Psoas muscle (tissue), 8 donors: Measurements from ENCODE around the gene PLA2G7. TPM values are rescaled to one million over a fixed set of nuclear protein-coding genes. Genes with fewer than 3 reads are reported as not detected.

ENCODE experiments used
- ATAC-seq, 4 donors: fragments of 200-7000 bp; cut with Tn5 transposase; one replicate each; pipeline ENCODE4 v1.9.1; 2020; ENCODE audit warnings: moderate library complexity in 3 of 4, mild to moderate bottlenecking in 2 of 4
- DNase-seq, 2 donors: peaks; one replicate each; pipeline ENCODE4 v3.0.0-alpha.2; 2020
- H3K27ac ChIP-seq: fragments of 200-600 bp; one replicate; pipeline ENCODE4 v1.8.0; 2022
- H3K27me3 ChIP-seq, 3 donors: fragments of 200-600 bp in 1 of 3; one replicate each; pipeline versions ENCODE4 v1.6.1 to v1.8.0; 2013 to 2022; ENCODE audit warnings: low read length in 2 of 3, mild to moderate bottlenecking in 2 of 3, moderate library complexity in 1 of 3; ENCODE audit not compliant: insufficient read depth in 3 of 3
- H3K36me3 ChIP-seq, 2 donors: fragments of 200-600 bp in 1 of 2; one replicate each; pipeline versions ENCODE4 v1.6.1 to v1.8.0; 2013 to 2022; ENCODE audit warnings: low read depth in 1 of 2, mild to moderate bottlenecking in 1 of 2, moderate library complexity in 1 of 2; ENCODE audit not compliant: insufficient read depth in 1 of 2
- H3K4me1 ChIP-seq: fragments of 200-600 bp; one replicate; pipeline ENCODE4 v1.8.0; 2022
- H3K4me3 ChIP-seq: fragments of 200-600 bp; one replicate; pipeline ENCODE4 v1.8.0; 2022; ENCODE audit warnings: mild to moderate bottlenecking
- H3K9me3 ChIP-seq: fragments of 200-600 bp; one replicate; pipeline ENCODE4 v1.8.0; 2022
- WGBS, 3 donors: extraction: QIAGEN DNeasy Blood & Tissue Kit; methylation state at CpG; one replicate each; pipeline versions ENCODE4 v1.1.6 to v1.1.7; 2013; 5-methylcytosine and 5-hydroxymethylcytosine counted together
- intact Hi-C, 2 donors: fragments of 100-400 bp; cut with DNase I; formaldehyde crosslinking; loops; one replicate each; pipeline versions ENCODE4 v1.11.0 to v1.14.2; 2022
- long read RNA-seq, 2 donors: library from polyadenylated mRNA; unstranded; transcript quantifications; one replicate each; pipeline ENCODE4 v2.0.0, GENCODE V29; 2021
- polyA plus RNA-seq, 3 donors: library from polyadenylated mRNA; stranded (reverse); fragments of 200-250 nt; gene quantifications; one replicate each; pipeline ENCODE4 v1.2.3, GENCODE V29; 2013
- total RNA-seq, 4 donors: library from RNA; stranded (reverse); fragmentation: NEBNext Ultra II Directional in 2 of 4; extraction: Animal tissue kit (Norgen Biotek cat#: 25700) in 2 of 4; gene quantifications; one replicate each; pipeline versions ENCODE4 v1.2.1 to v1.2.4, GENCODE V29; 2021 to 2023
- TF ChIP-seq, protein P1 (sequence below): fragments of 200-600 bp; IDR thresholded peaks from one replicate; pipeline ENCODE4 v1.8.0; 2022; ENCODE audit warnings: antibody characterized with exemption
- donor health status: healthy with polysubstance abuse.
- donor health status: DM: no; HTN: no; CAD: no; lungs with moderate emphysema.
- donor health status: Bipolar disorder and iron deficiency.
- donor health status: healthy.
- donor health status: DM: yes; HTN: yes; CAD: no.
- donor health status: DM: no; HTN: no; CAD: no.
- donor health status: DM: no; HTN: no; CAD: no.
- donor health status: DM: yes; HTN: yes; CAD: no.

PLA2G7 gene
- total RNA-seq (under 1 TPM in 2 of 4 donors, not detected in 2; 0.38 to 0.66 TPM), polyA plus RNA-seq (under 1 TPM in 2 of 3 donors, not detected in 1; 0.03 to 0.05 TPM)
- long read RNA-seq, donor 1, result 0 reads
- long read RNA-seq, donor 2, result 0 reads

DNA sequence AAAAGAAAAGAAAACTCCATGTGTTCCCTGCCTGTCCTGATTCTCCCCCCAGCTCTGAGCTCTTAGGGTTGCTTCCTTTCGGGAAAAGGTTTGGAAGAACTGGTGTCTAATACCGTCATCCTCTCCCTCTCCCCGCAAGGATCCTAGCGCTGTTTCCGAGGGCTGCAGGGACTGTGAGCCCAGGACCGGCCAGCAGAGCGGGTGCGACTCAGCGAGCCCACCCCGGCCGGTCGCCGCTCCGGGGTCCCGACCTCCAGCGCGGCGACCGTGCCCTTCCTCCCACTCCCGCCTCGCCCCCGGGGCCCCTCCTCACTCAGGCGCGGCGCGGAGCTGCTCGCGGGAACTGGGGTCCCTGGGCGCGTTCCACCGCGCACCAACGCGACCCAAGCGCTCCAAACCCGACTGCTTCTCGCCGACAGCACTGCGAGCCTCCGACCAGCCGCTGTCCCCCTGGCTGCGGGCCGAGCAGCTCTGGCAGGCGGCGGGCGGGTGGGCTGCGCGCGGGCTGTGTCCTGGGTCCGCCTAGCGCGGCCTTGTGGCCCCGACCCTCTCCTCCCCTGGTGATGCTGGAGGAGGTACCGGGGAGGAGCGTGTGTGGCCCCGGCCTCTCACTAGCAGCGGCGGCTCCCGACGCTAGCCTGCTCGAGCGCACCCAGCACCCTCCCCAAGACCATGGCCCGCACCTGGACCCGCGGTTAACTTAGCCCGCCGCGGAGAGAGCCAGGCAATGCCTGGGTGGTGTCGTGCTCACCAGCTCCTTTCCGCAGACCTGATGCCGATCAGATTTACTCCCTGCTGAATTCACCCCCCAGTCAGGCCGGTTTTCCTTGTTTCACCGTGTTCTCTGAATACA is at the start of gene PLA2G7:
Gene PLA2G7, minus strand, starts transcription at position 509 of the 853 bp plus-strand sequence. CDS start 12,484 bp downstream, outside the sequence.
- TF ChIP-seq, protein P1, sequence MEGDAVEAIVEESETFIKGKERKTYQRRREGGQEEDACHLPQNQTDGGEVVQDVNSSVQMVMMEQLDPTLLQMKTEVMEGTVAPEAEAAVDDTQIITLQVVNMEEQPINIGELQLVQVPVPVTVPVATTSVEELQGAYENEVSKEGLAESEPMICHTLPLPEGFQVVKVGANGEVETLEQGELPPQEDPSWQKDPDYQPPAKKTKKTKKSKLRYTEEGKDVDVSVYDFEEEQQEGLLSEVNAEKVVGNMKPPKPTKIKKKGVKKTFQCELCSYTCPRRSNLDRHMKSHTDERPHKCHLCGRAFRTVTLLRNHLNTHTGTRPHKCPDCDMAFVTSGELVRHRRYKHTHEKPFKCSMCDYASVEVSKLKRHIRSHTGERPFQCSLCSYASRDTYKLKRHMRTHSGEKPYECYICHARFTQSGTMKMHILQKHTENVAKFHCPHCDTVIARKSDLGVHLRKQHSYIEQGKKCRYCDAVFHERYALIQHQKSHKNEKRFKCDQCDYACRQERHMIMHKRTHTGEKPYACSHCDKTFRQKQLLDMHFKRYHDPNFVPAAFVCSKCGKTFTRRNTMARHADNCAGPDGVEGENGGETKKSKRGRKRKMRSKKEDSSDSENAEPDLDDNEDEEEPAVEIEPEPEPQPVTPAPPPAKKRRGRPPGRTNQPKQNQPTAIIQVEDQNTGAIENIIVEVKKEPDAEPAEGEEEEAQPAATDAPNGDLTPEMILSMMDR, result no peak
- intact Hi-C loops, result no loop called here
- Histone ChIP-seq H3K9me3 (no peaks in the 10 kb centered on the region), H3K4me3 (peak within 1 kb of the TSS; percentile 80), H3K36me3 (no peaks in the 10 kb centered on the region), H3K27ac (no peak within 1 kb of the TSS), H3K4me1 (peaks cover 8% of the 10 kb centered on the region), H3K27me3 (peaks cover 0 to 39% (median 3%) of the 10 kb centered on the region in 3 donors)
- DNase-seq (peak; percentile 15 to 51), ATAC-seq (peak; percentile 48 to 80 (median 60))
- 1% methylated on average over 69 to 73 of the region's 73 CpGs for WGBS, 3 donors

DNA sequence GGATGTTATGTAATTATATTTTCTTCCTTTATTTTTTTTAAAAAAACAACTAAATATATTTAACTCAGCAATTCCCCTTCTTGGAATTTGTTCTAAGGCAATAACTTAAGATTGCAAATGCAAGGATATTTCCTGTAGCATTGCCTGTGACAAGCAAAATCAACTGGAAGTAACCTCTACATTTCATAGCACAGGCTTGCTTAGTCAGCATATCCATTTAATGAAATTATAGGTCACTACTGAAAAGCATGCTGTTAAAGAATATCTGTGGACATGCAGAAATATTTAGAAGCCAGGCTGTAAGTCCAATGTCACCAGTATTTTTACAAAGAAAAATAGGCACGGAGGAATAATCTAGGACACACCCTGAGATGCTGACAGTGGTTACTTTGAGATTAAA is 49.4 kb upstream of the PLA2G7 start:
- TF ChIP-seq, protein P1, result no peak
- Histone ChIP-seq H3K9me3 (no peaks in the 10 kb centered on the region), H3K27me3 (no peaks in the 10 kb centered on the region), H3K36me3 (no peaks in the 10 kb centered on the region), H3K27ac (no peak overlapping the region), H3K4me1 (no peaks in the 10 kb centered on the region), H3K4me3 (no peak overlapping the region)
- intact Hi-C loops, result loop anchor here in 1 of 2 donors (10.0 kb wide), 1 partner anchor 360 kb away; no protein-coding TSS in a partner anchor
- WGBS, 3 donors, result 86 to 92% (median 91%) methylated on average over 1 of the region's 1 CpG
- ATAC-seq (no peak), DNase-seq (no peak)

DNA sequence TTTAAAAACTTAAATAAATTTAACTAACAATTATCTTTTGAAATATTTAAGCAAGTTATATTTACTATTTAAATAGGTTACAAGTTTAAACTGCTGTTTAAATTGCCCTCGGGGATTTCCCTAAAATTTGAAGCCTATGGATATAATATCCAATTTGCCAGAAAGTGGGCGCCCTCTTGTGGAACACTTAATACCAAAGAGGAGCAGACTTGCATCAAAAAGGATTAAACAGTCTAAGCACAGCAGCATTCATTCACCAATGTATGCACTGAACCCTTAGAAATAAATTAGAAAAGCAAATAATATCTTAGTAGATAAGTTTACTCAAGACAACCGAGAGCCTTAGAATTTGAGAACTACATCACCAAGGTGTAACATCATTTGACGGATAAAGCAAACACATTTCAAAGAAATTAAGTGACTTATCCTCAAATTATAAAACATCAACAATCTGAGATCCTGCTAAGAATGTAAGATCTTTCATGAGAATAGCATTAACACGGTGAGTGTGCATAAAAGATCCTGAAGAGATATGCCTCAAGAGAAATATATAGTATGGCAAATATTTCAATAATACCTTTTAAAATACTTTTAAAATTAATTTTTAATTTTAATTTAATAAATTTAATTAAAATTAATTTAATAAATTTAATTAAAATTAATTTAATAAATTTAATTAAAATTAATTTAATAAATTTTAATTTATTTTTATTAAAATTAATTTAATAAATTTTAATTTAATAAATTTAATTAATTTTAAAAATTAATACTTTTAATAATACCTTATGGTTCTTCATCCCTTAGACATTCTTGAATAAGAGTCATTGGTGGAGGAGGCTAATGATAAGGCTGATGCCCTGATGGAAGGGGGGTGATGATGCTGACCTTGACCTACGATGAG is 46.6 kb upstream of the PLA2G7 start:
- Histone ChIP-seq H3K27ac (no peak overlapping the region), H3K36me3 (no peaks in the 10 kb centered on the region), H3K4me1 (no peaks in the 10 kb centered on the region), H3K27me3 (no peaks in the 10 kb centered on the region), H3K9me3 (no peaks in the 10 kb centered on the region), H3K4me3 (no peak overlapping the region)
- DNase-seq (no peak), ATAC-seq (peak in 2 of 4 donors; percentile 42 to 63)
- 38 to 39% (median 38%) methylated on average over 6 of the region's 6 CpGs for WGBS, 3 donors
- TF ChIP-seq, protein P1, result peak; percentile 70
- intact Hi-C loops, result loop anchor here in 1 of 2 donors (2.0 to 10.0 kb wide), 2 partner anchors 77 to 357 kb away; no protein-coding TSS in a partner anchor

DNA sequence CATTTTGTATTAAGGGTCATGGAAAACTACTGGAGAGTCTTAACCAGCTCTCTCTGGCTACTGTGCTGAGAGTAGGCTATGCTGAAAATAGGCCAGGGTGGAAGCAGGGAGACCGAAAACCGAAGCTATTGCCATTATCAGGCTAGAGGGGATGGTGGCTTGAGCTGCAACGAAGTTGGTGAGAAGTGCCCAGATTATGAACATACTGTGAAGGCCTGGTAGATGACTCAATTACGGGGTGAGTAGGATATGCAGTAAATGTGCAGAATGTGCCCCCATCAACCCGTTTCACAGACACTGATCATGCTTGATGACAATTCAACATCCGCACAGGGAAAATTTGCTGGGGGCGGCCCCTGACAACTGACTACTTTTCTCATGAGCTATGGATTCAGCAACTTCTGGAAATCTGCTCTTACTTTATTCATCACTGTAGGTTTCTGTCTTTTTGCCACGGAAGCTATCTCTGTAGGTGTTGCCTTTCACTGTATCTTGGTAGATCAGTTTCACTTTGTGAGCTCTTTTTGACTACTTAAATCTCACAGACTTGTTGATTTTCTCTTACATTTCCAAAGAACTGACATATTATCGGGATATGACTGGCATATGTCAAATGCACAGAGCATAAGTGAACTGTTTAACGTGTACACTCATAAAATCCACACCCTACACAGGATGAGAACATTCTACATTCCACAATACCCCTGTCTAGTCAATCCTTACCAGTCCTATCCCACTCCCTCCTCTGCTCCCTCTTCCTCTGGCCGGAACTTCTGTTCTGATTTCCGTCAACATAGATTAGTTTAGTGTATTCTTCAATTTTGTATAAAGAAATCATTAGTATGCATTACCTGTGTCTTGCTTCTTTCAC is 42.5 kb upstream of the PLA2G7 start:
- Histone ChIP-seq H3K4me1 (peaks cover 4% of the 10 kb centered on the region), H3K27ac (no peak overlapping the region), H3K27me3 (no peaks in the 10 kb centered on the region), H3K9me3 (no peaks in the 10 kb centered on the region), H3K36me3 (no peaks in the 10 kb centered on the region), H3K4me3 (no peak overlapping the region)
- no peak for ATAC-seq
- intact Hi-C loops, result no loop called here
- 83 to 87% (median 85%) methylated on average over 12 of the region's 12 CpGs for WGBS, 3 donors
- no peak for DNase-seq
- TF ChIP-seq, protein P1, result no peak
